HEK293 (cell line): Measurements from ENCODE around the gene SIRT7.
A peak's percentile ranks its signal among the peaks of the same experiment; 100 is the strongest.

Experiments
- ATF2 ChIP-seq: fragments of 450-650 bp; formaldehyde crosslinking; IDR thresholded peaks from 2 replicates; pipeline ENCODE4 v1.5.1; 2016; ENCODE audit warnings: missing biosample characterization, missing genetic modification characterization, low read depth
- EGR2 ChIP-seq: fragments of 450-650 bp; formaldehyde crosslinking; IDR thresholded peaks from 2 replicates; pipeline ENCODE4 v1.5.1; 2016; ENCODE audit warnings: low read depth, missing biosample characterization, missing genetic modification characterization
- GLI2 ChIP-seq: fragments of 450-650 bp; formaldehyde crosslinking; IDR thresholded peaks from 2 replicates; pipeline ENCODE4; 2017; ENCODE audit warnings: missing biosample characterization, missing genetic modification characterization, low read depth, borderline replicate concordance
- IKZF3 ChIP-seq: fragments of 450-650 bp; IDR thresholded peaks from 2 replicates; pipeline ENCODE4 v1.5.0; 2018; ENCODE audit warnings: missing biosample characterization, mild to moderate bottlenecking, missing genetic modification characterization, moderate library complexity
- KLF17 ChIP-seq: fragments of 450-650 bp; formaldehyde crosslinking; IDR thresholded peaks from 2 replicates; pipeline ENCODE4 v1.5.1; 2016; ENCODE audit warnings: missing biosample characterization, missing genetic modification characterization
- PRDM1 ChIP-seq: fragments of 450-650 bp; formaldehyde crosslinking; IDR thresholded peaks from 2 replicates; pipeline ENCODE4; 2016; ENCODE audit warnings: missing biosample characterization, missing genetic modification characterization
- TSHZ1 ChIP-seq: fragments of 450-650 bp; formaldehyde crosslinking; IDR thresholded peaks from 2 replicates; pipeline ENCODE4 v1.5.1; 2016; ENCODE audit warnings: missing biosample characterization, missing genetic modification characterization, borderline replicate concordance
- YY2 ChIP-seq: fragments of 450-650 bp; formaldehyde crosslinking; IDR thresholded peaks from 2 replicates; pipeline ENCODE4 v1.5.1; 2016; ENCODE audit warnings: missing biosample characterization, missing genetic modification characterization
- ZBTB20 ChIP-seq: fragments of 450-650 bp; formaldehyde crosslinking; IDR thresholded peaks from 2 replicates; pipeline ENCODE4 v1.5.1; 2016; ENCODE audit warnings: missing biosample characterization, missing genetic modification characterization
- ZEB2 ChIP-seq: fragments of 450-650 bp; formaldehyde crosslinking; IDR thresholded peaks from 2 replicates; pipeline ENCODE4 v1.5.1; 2016; ENCODE audit warnings: missing biosample characterization, missing genetic modification characterization
- ZFP37 ChIP-seq: fragments of 450-650 bp; formaldehyde crosslinking; IDR thresholded peaks from 2 replicates; pipeline ENCODE4 v1.5.1; 2016; ENCODE audit warnings: missing biosample characterization, missing genetic modification characterization
- ZFP41 ChIP-seq: fragments of 450-650 bp; formaldehyde crosslinking; IDR thresholded peaks from 2 replicates; pipeline ENCODE4 v1.5.1; 2016; ENCODE audit warnings: missing biosample characterization, missing genetic modification characterization, borderline replicate concordance
- ZNF112 ChIP-seq: fragments of 450-650 bp; formaldehyde crosslinking; IDR thresholded peaks from 2 replicates; pipeline ENCODE4 v1.5.0; 2017; ENCODE audit warnings: missing biosample characterization, missing genetic modification characterization
- ZNF221 ChIP-seq: fragments of 450-650 bp; formaldehyde crosslinking; IDR thresholded peaks from 2 replicates; pipeline ENCODE4 v1.5.1; 2017; ENCODE audit warnings: missing biosample characterization, missing genetic modification characterization, borderline replicate concordance
- ZNF341 ChIP-seq: fragments of 450-650 bp; formaldehyde crosslinking; IDR thresholded peaks from 2 replicates; pipeline ENCODE4; 2016; ENCODE audit warnings: low read depth, missing biosample characterization, missing genetic modification characterization
- ZNF391 ChIP-seq: fragments of 450-650 bp; formaldehyde crosslinking; IDR thresholded peaks from 2 replicates; pipeline ENCODE4 v1.5.1; 2016; ENCODE audit warnings: low read depth, missing biosample characterization, missing genetic modification characterization, borderline replicate concordance
- ZNF555 ChIP-seq: fragments of 450-650 bp; formaldehyde crosslinking; conservative IDR thresholded peaks from 2 replicates; pipeline ENCODE4 v1.5.1; 2017; ENCODE audit warnings: missing biosample characterization, mild to moderate bottlenecking, missing genetic modification characterization, inconsistent platforms
- ZNF600 ChIP-seq: fragments of 450-650 bp; formaldehyde crosslinking; IDR thresholded peaks from 2 replicates; pipeline ENCODE4 v1.5.1; 2016; ENCODE audit warnings: missing biosample characterization, missing genetic modification characterization
- ZNF621 ChIP-seq: fragments of 450-650 bp; formaldehyde crosslinking; IDR thresholded peaks from 2 replicates; pipeline ENCODE4 v1.5.1; 2017; ENCODE audit warnings: missing biosample characterization, missing genetic modification characterization
- ZNF629 ChIP-seq: fragments of 450-650 bp; formaldehyde crosslinking; IDR thresholded peaks from 2 replicates; pipeline ENCODE4 v1.5.1; 2017; ENCODE audit warnings: missing biosample characterization, missing genetic modification characterization
- ZNF664 ChIP-seq: fragments of 450-650 bp; formaldehyde crosslinking; IDR thresholded peaks from 2 replicates; pipeline ENCODE4 v1.5.1; 2016; ENCODE audit warnings: missing biosample characterization, missing genetic modification characterization
- ZNF692 ChIP-seq: fragments of 450-650 bp; formaldehyde crosslinking; IDR thresholded peaks from 2 replicates; pipeline ENCODE4 v1.5.1; 2016; ENCODE audit warnings: missing biosample characterization, missing genetic modification characterization
- ZNF701 ChIP-seq: fragments of 450-650 bp; formaldehyde crosslinking; IDR thresholded peaks from 2 replicates; pipeline ENCODE4 v1.5.1; 2016; ENCODE audit warnings: missing biosample characterization, missing genetic modification characterization
- ZNF785 ChIP-seq: fragments of 450-650 bp; formaldehyde crosslinking; IDR thresholded peaks from 2 replicates; pipeline ENCODE4 v1.5.1; 2016; ENCODE audit warnings: missing biosample characterization, missing genetic modification characterization
- TF ChIP-seq, protein P1 (sequence below): fragments of 450-650 bp; formaldehyde crosslinking; IDR thresholded peaks from 2 replicates; pipeline ENCODE4 v1.5.1; 2016; ENCODE audit warnings: missing biosample characterization, missing genetic modification characterization
- TF ChIP-seq, protein P2 (sequence below): fragments of 450-650 bp; formaldehyde crosslinking; IDR thresholded peaks from 2 replicates; pipeline ENCODE4 v1.5.1; 2017; ENCODE audit warnings: missing biosample characterization, mild to moderate bottlenecking, missing genetic modification characterization, moderate library complexity
- TF ChIP-seq, protein P3 (sequence below): fragments of 450-650 bp; formaldehyde crosslinking; IDR thresholded peaks from 2 replicates; pipeline ENCODE4 v1.5.1; 2016; ENCODE audit warnings: missing biosample characterization, missing genetic modification characterization

The SIRT7 gene

DNA sequence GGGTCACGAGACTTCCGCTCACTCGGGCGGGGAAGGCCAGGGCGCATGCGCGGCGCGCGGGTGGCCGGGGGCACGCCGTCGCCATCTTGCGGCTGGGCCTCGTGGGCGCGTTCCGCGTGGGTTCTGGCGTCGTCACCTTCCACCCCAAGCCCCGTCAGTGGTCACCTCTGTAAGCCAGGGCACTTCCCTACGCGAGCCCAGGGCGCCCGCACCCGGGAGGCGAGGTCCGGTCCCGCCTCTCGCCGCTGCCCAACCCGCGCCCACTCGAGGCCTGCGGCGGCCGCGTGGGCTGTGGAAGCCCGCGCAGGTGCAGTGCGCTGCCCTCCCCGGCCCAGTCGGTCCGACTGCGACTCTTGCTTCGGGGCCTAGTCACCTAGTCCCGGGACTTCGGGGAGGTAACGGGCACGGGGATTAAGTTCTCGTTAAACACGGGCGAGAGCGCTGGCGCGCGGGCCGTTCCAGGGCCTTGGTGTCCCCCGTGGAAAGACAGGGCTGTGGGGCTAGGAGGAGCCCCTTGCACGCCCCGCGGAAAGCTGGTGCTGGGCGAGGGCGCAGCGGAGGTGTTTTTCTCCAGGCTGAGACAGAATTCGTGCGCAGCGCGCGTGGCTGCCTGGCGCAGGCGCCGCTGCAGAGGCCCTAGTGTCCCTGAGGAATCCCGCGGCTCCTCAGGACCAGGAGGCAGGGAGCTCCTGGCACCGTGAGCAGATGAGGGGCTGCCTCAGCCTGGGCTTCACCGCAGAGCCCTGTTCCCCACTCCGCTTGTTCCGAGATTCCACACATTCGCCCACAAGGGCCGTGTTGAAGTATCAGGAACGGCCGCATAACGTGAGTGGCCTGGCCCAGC lies 46.4 kb downstream of the SIRT7 start (continued):
- no peak for TF ChIP-seq ZNF664
- no peak for TF ChIP-seq ZNF621 (tag by site-specific recombination)
- TF ChIP-seq ZNF555 (tag by site-specific recombination) = no peak
- no peak for TF ChIP-seq ZNF221 (tag by site-specific recombination)
- TF ChIP-seq ZBTB20 = no peak
- peak; percentile 51; the same call in 1 of the 2 replicates for TF ChIP-seq ZEB2 (tag by site-specific recombination)
- no peak for TF ChIP-seq ZFP41 (tag by site-specific recombination)
- peak; percentile 52 for TF ChIP-seq KLF17 (tag by site-specific recombination)
- peak; percentile 23; the same call in 1 of the 2 replicates for TF ChIP-seq TSHZ1 (tag by site-specific recombination)
- TF ChIP-seq EGR2 (tag by site-specific recombination) = peak; percentile 85
- TF ChIP-seq GLI2 (tag by site-specific recombination) = no peak; the same call in 1 of the 2 replicates
- TF ChIP-seq, protein P1, sequence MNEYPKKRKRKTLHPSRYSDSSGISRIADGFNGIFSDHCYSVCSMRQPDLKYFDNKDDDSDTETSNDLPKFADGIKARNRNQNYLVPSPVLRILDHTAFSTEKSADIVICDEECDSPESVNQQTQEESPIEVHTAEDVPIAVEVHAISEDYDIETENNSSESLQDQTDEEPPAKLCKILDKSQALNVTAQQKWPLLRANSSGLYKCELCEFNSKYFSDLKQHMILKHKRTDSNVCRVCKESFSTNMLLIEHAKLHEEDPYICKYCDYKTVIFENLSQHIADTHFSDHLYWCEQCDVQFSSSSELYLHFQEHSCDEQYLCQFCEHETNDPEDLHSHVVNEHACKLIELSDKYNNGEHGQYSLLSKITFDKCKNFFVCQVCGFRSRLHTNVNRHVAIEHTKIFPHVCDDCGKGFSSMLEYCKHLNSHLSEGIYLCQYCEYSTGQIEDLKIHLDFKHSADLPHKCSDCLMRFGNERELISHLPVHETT (tag by site-specific recombination) = 0 out of 2 replicates have a peak, but pooled peaks have one; percentile 10
- TF ChIP-seq, protein P2, sequence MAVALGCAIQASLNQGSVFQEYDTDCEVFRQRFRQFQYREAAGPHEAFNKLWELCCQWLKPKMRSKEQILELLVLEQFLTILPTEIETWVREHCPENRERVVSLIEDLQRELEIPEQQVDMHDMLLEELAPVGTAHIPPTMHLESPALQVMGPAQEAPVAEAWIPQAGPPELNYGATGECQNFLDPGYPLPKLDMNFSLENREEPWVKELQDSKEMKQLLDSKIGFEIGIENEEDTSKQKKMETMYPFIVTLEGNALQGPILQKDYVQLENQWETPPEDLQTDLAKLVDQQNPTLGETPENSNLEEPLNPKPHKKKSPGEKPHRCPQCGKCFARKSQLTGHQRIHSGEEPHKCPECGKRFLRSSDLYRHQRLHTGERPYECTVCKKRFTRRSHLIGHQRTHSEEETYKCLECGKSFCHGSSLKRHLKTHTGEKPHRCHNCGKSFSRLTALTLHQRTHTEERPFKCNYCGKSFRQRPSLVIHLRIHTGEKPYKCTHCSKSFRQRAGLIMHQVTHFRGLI (tag by site-specific recombination) = peak; percentile 54
- TF ChIP-seq ZNF629 = peak; percentile 30; the same call in 1 of the 2 replicates
- TF ChIP-seq ZFP37 (tag by site-specific recombination) = 0 out of 2 replicates have a peak, but pooled peaks have one; percentile 14
- TF ChIP-seq ZNF692 (tag by site-specific recombination) = peak; percentile 57
- TF ChIP-seq IKZF3 = peak; percentile 49; the same call in 1 of the 2 replicates
- no peak for TF ChIP-seq PRDM1 (tag by site-specific recombination)
- peak; percentile 88 for TF ChIP-seq YY2 (tag by site-specific recombination)
- TF ChIP-seq ZNF112 (tag by site-specific recombination) = no peak
- no peak; the same call in 1 of the 2 replicates for TF ChIP-seq ZNF341
- peak; percentile 73 for TF ChIP-seq ZNF600 (tag by site-specific recombination)
- TF ChIP-seq ATF2 (tag by site-specific recombination) = no peak
- TF ChIP-seq, protein P3, sequence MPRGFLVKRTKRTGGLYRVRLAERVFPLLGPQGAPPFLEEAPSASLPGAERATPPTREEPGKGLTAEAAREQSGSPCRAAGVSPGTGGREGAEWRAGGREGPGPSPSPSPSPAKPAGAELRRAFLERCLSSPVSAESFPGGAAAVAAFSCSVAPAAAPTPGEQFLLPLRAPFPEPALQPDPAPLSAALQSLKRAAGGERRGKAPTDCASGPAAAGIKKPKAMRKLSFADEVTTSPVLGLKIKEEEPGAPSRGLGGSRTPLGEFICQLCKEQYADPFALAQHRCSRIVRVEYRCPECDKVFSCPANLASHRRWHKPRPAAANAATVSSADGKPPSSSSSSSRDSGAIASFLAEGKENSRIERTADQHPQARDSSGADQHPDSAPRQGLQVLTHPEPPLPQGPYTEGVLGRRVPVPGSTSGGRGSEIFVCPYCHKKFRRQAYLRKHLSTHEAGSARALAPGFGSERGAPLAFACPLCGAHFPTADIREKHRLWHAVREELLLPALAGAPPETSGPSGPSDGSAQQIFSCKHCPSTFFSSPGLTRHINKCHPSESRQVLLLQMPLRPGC = peak; percentile 66
- no peak for TF ChIP-seq ZNF701
- TF ChIP-seq ZNF785 (tag by site-specific recombination) = peak; percentile 99
- peak; percentile 78 for TF ChIP-seq ZNF391 (tag by site-specific recombination)
